Activated naive CD4-positive, alpha-beta T cell treated with anti-CD3 and anti-CD28 coated beads, Interleukin-2, amount 50 U/mL, for 24 hours (primary cell): ENCODE measurements around the gene MAML3.

ENCODE experiments used
- H3K27ac Mint-ChIP-seq: one replicate; pipeline ENCODE4 v1.8.0; 2021; ENCODE audit warnings: mild to moderate bottlenecking, mixed read lengths
- H3K27me3 Mint-ChIP-seq: one replicate; pipeline ENCODE4 v1.8.0; 2021; ENCODE audit warnings: mixed read lengths
- H3K36me3 Mint-ChIP-seq: one replicate; pipeline ENCODE4 v1.8.0; 2021; ENCODE audit warnings: mixed read lengths
- H3K4me1 Mint-ChIP-seq: one replicate; pipeline ENCODE4 v1.8.0; 2021; ENCODE audit warnings: mixed read lengths
- H3K4me3 Mint-ChIP-seq: one replicate; pipeline ENCODE4 v1.8.0; 2021; ENCODE audit warnings: mild to moderate bottlenecking, mixed read lengths
- H3K9me3 Mint-ChIP-seq: one replicate; pipeline ENCODE4 v1.8.0; 2021; ENCODE audit warnings: mixed read lengths

MAML3 gene

DNA sequence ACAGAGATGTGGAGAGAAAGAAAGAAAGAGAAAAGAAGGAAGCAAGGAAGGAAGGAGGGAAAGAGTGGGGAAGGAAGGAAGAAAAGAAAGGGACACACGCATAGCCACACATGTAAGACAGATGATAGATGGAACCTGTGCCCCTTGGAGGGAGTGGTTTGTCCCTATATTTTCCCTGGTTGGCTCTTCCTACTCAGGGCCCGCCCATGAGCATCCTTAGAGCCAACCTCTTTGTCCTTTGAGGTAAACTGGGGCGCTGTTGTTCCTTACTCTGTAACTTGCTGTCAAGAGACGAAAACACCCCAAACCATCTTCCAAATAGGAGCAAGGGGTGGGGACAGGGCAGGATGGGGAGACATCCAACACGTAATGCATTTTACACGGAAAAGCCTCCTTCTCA, 220.9 kb downstream of the MAML3 start:
- no peak overlapping the region for H3K27ac Mint-ChIP-seq

DNA sequence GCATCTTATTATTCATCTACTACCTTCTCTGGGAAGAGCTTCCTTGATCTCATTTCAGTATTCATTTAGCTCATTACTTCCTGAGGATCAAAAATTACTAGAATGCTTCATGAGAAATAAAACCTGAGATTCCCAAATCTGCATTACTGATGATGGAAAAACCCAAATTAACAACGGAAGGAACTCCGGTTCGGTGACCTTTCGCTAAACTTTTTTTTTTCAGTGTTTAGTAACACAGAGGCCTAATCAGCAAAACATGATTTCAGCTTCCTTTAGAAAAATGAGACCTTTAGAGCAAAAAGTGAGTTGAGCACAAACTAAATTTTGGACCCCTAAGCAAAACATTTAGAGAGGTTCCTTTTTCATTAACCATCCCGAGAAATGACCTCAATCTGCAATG, 229.2 kb downstream of the MAML3 start:
- no peaks in the 10 kb centered on the region for H3K36me3 Mint-ChIP-seq
- no peak overlapping the region for H3K27ac Mint-ChIP-seq
- no peaks in the 10 kb centered on the region for H3K9me3 Mint-ChIP-seq
- no peaks in the 10 kb centered on the region for H3K27me3 Mint-ChIP-seq
- H3K4me1 Mint-ChIP-seq = no peaks in the 10 kb centered on the region
- no peak overlapping the region for H3K4me3 Mint-ChIP-seq

More for the DNA sequence above, 220.9 kb downstream of the MAML3 start:
- Mint-ChIP-seq H3K4me3 (no peak overlapping the region), H3K9me3 (no peaks in the 10 kb centered on the region), H3K27me3 (no peaks in the 10 kb centered on the region), H3K4me1 (no peaks in the 10 kb centered on the region), H3K36me3 (peaks cover 1% of the 10 kb centered on the region)

DNA sequence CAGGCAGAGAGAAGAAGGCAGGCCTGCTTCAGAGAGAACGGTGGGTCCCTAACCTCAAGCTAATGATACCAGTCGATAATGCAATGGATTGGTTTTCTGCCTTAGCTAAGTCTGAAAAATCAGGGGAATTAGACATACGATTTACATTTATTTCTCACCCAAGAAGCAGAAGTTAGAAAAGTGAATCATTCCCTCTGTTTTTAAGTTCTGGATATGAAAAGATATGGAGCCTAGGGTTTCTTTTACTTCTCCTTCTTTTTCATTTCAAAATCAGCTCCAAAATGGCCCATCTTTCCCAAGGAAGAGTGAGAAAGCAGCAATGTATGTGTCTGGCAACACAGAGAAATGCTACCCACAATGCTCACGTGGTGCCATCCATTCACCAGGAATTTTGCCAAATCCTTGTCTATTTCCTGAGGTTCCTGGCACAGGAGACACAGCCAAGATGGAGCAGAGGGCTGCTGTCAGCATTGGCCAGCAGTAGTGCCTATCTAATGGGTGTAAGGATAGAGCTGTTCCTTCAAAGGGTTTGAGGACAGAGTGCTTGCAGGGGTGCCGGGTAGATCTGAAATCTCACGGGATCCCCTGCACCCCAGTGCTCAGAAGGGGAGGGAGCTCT, 231.5 kb downstream of the MAML3 start:
- no peak overlapping the region for H3K27ac Mint-ChIP-seq
- H3K9me3 Mint-ChIP-seq = no peaks in the 10 kb centered on the region
- no peaks in the 10 kb centered on the region for H3K27me3 Mint-ChIP-seq
- no peaks in the 10 kb centered on the region for H3K36me3 Mint-ChIP-seq
- H3K4me3 Mint-ChIP-seq = no peak overlapping the region
- H3K4me1 Mint-ChIP-seq = no peaks in the 10 kb centered on the region

DNA sequence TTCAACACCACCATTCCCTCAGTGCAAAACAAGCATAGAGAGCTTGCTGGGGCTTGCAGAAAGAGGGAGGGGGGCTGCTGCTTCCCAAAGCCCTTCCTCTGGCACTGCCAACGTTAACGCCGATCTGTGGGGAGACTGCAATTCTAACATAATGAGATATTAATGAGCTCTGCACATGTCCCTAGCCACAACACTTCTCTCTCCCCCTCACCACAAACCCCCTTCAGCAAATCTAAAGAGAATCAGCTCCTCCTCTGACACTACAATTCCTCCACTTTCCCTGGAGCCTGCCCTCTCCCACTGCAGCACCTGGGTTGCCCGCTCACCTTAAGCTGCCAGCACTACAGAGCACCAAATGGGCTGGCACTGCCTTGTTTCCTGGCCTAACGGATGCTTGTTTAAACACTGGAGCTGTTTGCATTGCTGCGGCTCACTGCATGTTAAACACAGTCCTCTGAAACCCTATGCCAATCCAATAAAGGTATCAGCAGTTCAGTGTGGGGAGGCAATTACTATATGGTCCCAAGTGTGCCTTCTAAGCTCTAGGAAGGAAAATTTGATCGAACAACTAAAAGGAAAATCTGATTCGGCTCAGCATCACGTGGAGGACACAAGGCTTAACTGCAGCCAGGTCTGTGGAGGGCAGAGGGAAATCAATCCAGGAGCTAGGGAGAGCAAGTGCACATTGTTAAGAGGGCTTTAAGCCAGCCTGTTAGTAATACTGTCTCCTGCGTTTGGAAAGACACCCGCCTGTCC, 232.4 kb downstream of the MAML3 start:
- no peaks in the 10 kb centered on the region for H3K4me1 Mint-ChIP-seq
- no peaks in the 10 kb centered on the region for H3K9me3 Mint-ChIP-seq
- H3K36me3 Mint-ChIP-seq = no peaks in the 10 kb centered on the region
- H3K27ac Mint-ChIP-seq = no peak overlapping the region
- no peak overlapping the region for H3K4me3 Mint-ChIP-seq
- H3K27me3 Mint-ChIP-seq = no peaks in the 10 kb centered on the region

DNA sequence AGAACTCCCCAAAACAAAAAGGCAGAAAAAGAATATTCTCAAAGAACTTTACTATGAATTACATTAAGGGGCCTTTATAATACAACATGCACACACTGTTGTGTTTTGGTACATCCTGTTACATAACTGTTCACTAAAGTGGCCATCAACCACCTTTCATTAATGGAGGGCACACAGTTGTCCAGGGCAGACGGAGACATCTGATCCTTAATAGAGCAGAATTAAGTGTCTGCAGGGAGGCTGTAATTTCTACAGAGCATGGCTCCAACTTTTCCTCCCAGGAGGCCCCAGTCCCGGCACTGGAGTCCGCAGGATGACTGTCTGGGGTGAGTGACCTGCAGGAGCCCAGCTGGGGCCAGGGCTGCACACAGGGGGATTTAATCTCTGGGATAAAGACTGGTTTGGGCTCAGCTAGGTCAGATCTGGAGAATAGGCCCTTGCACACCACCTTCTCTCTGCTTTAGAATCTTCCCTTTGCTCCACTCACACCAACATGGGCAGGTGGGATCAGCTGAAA, 233.4 kb downstream of the MAML3 start:
- Mint-ChIP-seq H3K27ac (no peak overlapping the region), H3K36me3 (no peaks in the 10 kb centered on the region), H3K4me3 (no peak overlapping the region), H3K9me3 (no peaks in the 10 kb centered on the region), H3K27me3 (no peaks in the 10 kb centered on the region), H3K4me1 (no peaks in the 10 kb centered on the region)

DNA sequence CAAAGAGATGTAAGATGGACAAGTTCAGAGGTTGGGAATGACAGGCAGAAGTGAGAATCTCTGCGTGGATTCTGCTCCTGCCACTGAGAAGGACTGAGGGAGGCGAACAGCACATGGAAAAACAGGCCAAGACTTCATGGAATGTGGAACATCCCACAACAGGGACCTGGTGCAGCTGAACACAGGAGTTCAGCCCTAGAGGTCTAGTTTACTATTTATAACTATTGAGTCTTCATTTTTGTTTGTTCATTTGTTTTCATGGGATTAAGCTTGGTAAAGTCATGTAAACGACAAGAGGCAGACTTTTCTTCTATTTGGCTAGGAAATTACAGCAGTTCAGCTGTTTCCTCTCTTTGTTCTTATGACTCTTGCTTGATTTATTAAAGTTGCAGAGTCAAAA, 234.5 kb downstream of the MAML3 start:
- H3K27me3 Mint-ChIP-seq = no peaks in the 10 kb centered on the region
- no peak overlapping the region for H3K27ac Mint-ChIP-seq
- H3K4me1 Mint-ChIP-seq = no peaks in the 10 kb centered on the region
- H3K36me3 Mint-ChIP-seq = no peaks in the 10 kb centered on the region
- no peak overlapping the region for H3K4me3 Mint-ChIP-seq
- no peaks in the 10 kb centered on the region for H3K9me3 Mint-ChIP-seq

DNA sequence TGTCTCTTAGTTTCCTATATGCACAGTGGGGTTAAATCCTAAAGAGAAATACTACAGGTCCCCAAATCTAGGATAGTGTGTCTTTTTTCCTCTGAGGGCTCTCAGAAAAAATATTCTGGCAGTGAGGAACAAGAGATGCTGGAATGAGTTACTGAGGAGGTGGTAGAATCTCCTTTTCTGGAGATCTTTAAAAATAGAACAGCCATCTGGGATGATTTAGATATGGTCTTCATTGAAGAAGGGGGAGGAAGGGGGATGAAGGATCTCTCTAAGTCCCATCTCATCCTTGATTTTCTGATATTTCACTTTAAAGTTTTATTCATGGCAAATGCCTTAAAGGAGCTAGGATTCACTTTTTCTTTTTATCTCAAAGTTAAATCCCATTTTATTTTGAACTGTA, 235.0 kb downstream of the MAML3 start:
- Mint-ChIP-seq H3K9me3 (no peaks in the 10 kb centered on the region), H3K4me1 (no peaks in the 10 kb centered on the region)

DNA sequence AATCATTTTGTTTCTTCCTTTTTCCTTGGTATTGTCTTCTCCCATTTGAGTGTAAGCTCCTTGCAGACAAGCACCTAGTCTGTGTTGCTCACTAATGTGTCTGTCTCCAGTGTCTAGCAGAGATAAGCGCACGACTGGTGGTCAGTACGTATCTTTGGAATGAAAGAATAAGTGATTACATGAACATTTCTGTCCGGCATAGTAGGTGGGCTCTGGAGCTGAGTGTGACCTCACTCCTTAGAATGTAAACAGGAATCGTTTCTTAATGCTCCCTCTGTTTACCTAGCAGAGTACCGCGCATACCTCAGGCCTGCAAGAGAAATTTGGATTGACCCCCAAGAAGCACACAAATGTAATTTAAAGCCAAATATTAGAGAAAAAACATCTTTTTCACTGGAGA, 235.4 kb downstream of the MAML3 start:
- Mint-ChIP-seq H3K9me3 (no peaks in the 10 kb centered on the region), H3K27me3 (no peaks in the 10 kb centered on the region), H3K27ac (no peak overlapping the region), H3K36me3 (no peaks in the 10 kb centered on the region), H3K4me3 (no peak overlapping the region), H3K4me1 (no peaks in the 10 kb centered on the region)

More for the DNA sequence above, 235.0 kb downstream of the MAML3 start:
- no peak overlapping the region for H3K27ac Mint-ChIP-seq
- no peak overlapping the region for H3K4me3 Mint-ChIP-seq
- no peaks in the 10 kb centered on the region for H3K27me3 Mint-ChIP-seq
- H3K36me3 Mint-ChIP-seq = no peaks in the 10 kb centered on the region

DNA sequence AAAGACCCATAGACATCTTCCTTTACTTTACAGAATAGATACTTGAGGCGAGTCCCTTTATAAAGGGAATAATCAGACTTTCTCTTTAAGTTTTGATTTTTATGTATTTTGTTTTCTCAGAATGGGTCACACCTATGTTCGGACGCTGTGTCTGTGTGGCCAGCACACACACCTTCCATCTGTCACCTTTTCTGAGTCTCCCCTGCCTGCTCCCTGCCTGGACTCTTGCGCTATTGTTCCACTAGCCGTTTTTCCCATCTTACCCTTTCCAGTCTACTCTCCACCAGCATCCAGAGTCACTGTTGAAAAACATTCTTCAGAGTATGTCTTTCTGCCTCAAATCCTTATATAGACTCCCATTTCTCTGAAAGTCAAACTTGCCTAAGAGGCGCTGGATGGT, 236.1 kb downstream of the MAML3 start:
- no peaks in the 10 kb centered on the region for H3K4me1 Mint-ChIP-seq
- no peak overlapping the region for H3K4me3 Mint-ChIP-seq
- H3K27ac Mint-ChIP-seq = no peak overlapping the region
- H3K27me3 Mint-ChIP-seq = no peaks in the 10 kb centered on the region
- H3K9me3 Mint-ChIP-seq = no peaks in the 10 kb centered on the region
- H3K36me3 Mint-ChIP-seq = no peaks in the 10 kb centered on the region

DNA sequence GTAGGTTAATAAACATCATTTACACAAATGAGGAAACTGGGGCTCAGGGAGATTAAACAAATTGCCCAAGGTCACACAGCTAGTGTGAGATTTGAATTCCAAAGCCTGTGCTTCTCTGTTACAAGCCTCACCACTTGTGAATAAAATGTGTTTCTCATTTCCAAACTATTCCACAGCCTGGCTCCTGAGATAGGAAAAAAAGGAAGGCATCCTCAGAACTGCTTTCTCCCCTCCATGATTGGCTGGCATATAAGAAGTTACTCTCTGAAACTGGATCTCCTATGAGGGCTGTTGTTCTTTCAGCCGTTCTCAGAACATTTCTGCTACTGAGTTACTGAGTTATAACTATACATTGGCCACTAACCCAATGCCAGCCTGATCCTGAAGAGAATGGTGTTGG, 237.9 kb downstream of the MAML3 start:
- Mint-ChIP-seq H3K27ac (no peak overlapping the region), H3K4me3 (no peak overlapping the region), H3K27me3 (no peaks in the 10 kb centered on the region), H3K36me3 (no peaks in the 10 kb centered on the region), H3K4me1 (no peaks in the 10 kb centered on the region), H3K9me3 (no peaks in the 10 kb centered on the region)

DNA sequence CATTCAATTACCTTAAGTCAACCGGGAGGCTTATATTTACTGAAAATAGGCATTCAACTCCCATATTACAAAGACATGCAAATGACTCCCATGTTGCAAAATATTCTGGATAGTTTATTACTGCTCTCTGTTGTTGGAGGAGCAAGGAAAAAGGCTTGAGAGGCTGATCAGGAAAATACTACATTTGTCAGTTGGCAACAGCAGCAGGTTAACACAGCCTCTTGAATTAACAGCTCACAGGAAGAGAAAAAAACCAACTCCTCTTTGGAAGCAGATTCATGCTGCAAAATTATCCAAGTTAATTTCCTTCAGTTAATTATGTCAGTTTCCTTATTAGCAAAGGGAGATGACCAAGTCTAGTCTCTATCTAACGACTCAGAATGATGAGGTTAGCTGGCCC, 238.9 kb downstream of the MAML3 start:
- Mint-ChIP-seq H3K4me3 (no peak overlapping the region), H3K9me3 (no peaks in the 10 kb centered on the region), H3K36me3 (no peaks in the 10 kb centered on the region), H3K27me3 (no peaks in the 10 kb centered on the region), H3K27ac (no peak overlapping the region), H3K4me1 (no peaks in the 10 kb centered on the region)

DNA sequence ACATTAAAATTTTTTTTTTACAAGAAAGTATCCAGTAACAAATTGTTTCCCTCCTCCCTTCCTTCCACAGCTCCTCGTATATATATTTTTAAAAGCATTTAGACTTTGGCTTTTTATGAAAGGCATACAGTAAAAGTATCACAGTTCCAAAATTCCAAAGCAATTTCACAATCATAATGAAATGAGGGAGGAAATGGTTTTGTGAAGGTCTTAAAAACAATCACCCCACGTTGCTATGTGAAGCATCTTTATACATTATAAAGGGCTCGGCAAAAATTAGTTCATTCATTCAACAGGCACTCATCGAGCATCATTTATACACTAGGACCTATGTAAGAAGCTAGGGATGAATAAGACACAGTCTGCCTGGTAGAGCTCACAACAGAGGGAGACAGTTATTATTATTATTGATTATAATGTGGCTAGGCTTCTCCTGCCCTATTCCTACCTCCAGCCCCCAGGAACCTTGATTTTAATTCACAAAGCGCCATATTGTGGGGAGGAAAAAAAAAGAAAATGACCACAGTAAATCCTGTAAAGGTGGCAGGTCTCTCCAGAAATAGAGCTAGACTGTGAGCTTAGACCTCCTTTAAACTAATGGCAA, 239.9 kb downstream of the MAML3 start:
- Mint-ChIP-seq H3K4me3 (no peak overlapping the region), H3K4me1 (no peaks in the 10 kb centered on the region), H3K36me3 (no peaks in the 10 kb centered on the region), H3K27me3 (no peaks in the 10 kb centered on the region), H3K27ac (no peak overlapping the region), H3K9me3 (no peaks in the 10 kb centered on the region)

DNA sequence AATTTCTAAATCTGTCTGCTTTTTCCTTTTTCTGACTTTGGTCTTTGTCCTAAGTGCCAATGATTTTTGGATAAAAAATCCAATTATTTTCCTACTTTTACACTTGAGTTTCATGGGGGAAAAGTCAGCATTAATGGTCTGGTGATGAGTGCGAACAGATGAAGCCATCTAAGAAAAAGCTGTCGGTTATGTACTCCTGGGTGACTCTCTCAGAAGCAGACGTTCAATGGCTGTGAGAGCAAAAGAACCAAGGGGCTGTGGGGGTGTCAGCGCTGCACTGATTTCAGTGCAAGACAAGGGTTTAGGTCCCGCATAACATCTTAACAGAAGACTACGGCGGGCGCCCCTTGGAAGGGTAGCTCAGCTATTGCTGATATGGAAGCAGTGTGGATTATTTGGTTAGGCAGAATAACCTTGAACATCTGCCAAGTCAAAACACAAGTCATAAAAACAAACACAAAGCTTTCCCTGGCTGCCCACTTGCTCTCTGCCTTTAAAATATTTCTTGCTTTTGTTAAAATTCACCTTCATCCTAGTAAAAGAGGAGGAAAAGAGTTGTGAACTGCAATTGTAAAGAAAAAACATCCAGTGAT, 240.5 kb downstream of the MAML3 start:
- Mint-ChIP-seq H3K27ac (no peak overlapping the region), H3K4me1 (no peaks in the 10 kb centered on the region), H3K36me3 (no peaks in the 10 kb centered on the region), H3K4me3 (no peak overlapping the region), H3K9me3 (no peaks in the 10 kb centered on the region), H3K27me3 (no peaks in the 10 kb centered on the region)

DNA sequence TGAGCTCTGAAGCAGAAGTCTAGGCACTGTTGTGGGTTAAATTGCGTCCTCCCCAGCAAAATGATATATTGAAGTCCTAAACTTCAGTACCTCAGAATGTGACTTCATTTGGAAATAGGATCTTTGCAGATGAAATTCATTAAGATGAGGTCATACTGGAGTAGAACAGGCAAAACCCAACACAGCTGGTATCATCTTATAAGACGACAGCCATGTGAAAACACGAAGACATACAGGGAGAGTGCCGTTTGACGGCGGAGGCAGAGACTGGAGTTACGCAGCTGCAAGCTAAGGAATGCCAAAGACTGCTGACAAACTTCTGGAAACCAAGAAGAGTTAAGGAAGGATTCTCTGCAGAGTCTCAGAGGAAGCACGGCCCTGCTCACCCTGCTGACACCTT, 241.5 kb downstream of the MAML3 start:
- no peak overlapping the region for H3K27ac Mint-ChIP-seq

DNA sequence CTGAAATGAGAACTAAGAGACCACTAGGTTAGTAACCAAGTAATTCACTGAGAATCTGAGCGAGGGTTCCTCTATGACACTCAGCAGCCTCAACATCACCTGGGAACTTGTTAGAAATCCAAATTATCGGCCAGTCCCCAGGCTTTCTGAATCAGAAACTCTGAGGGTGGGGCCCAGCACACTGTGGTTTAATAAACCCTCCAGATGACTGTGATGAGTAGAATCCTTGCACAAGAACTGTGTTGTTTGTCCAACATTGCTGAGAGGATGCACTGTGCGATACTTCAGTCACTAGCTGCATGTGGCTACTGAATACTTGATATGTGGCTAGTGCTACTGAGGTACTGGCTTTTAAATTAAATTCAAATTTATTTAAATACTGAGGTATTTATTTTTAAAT, 243.9 kb downstream of the MAML3 start:
- H3K4me3 Mint-ChIP-seq = no peak overlapping the region
- peaks cover 3% of the 10 kb centered on the region for H3K36me3 Mint-ChIP-seq
- H3K4me1 Mint-ChIP-seq = no peaks in the 10 kb centered on the region
- H3K27me3 Mint-ChIP-seq = no peaks in the 10 kb centered on the region
- H3K9me3 Mint-ChIP-seq = no peaks in the 10 kb centered on the region
- H3K27ac Mint-ChIP-seq = no peak overlapping the region

More for the DNA sequence above, 241.5 kb downstream of the MAML3 start:
- Mint-ChIP-seq H3K4me3 (no peak overlapping the region), H3K27me3 (no peaks in the 10 kb centered on the region), H3K9me3 (no peaks in the 10 kb centered on the region), H3K36me3 (no peaks in the 10 kb centered on the region), H3K4me1 (no peaks in the 10 kb centered on the region)
